HepG2 (cell line): ENCODE measurements around the gene TBX21. TPM values are rescaled to one million over a fixed set of nuclear protein-coding genes. Genes with fewer than 3 reads are reported as not detected.

Source experiments
- AKAP8 ChIP-seq: sonication (generic); formaldehyde crosslinking; IDR thresholded peaks from 2 replicates; pipeline ENCODE4 v1.5.1; 2020; ENCODE audit warnings: mild to moderate bottlenecking, missing genetic modification reagents
- AKNA ChIP-seq: sonication (generic); formaldehyde crosslinking; IDR thresholded peaks from 2 replicates; pipeline ENCODE4 v1.4.0; 2020; ENCODE audit warnings: missing genetic modification reagents, borderline replicate concordance
- HOXA7 ChIP-seq: sonication (generic); formaldehyde crosslinking; IDR thresholded peaks from 2 replicates; pipeline ENCODE4 v1.8.1; 2022; ENCODE audit warnings: mild to moderate bottlenecking, missing genetic modification reagents, moderate library complexity
- JARID2 ChIP-seq: sonication (generic); formaldehyde crosslinking; IDR thresholded peaks from 2 replicates; pipeline ENCODE4 v1.8.1; 2023; ENCODE audit warnings: missing genetic modification reagents, inconsistent platforms; ENCODE audit not compliant: insufficient replicate concordance
- KLF15 ChIP-seq: sonication (generic); formaldehyde crosslinking; IDR thresholded peaks from 2 replicates; pipeline ENCODE4 v1.8.1; 2023; ENCODE audit warnings: borderline replicate concordance, mild to moderate bottlenecking, inconsistent platforms, missing genetic modification reagents, mixed read lengths
- MYC ChIP-seq: sonication (generic); formaldehyde crosslinking; IDR thresholded peaks from 2 replicates; pipeline ENCODE4 v1.9.0; 2021; ENCODE audit warnings: missing genetic modification reagents, borderline replicate concordance
- MYNN ChIP-seq: sonication (generic); formaldehyde crosslinking; IDR thresholded peaks from 2 replicates; pipeline ENCODE4 v1.4.0; 2020; ENCODE audit warnings: mild to moderate bottlenecking, low read depth, missing genetic modification reagents
- NCOR1 ChIP-seq: fragments of 200-600 bp; sonication (generic); IDR thresholded peaks from 2 replicates; pipeline ENCODE4 v1.7.0; 2017; ENCODE audit warnings: antibody characterized with exemption, low read length, borderline replicate concordance
- RBFOX2 ChIP-seq: fragments of 200-400 bp; formaldehyde crosslinking; IDR thresholded peaks from 2 replicates; pipeline ENCODE4 v1.6.1; 2017; ENCODE audit warnings: low read depth, mild to moderate bottlenecking, low read length
- SMC3 ChIP-seq: IDR thresholded peaks from 2 replicates; pipeline ENCODE4 v1.6.1; 2011; ENCODE audit warnings: low read length, improper control_type of control experiment
- SP5 ChIP-seq: IDR thresholded peaks from 2 replicates; pipeline ENCODE4 v1.6.1; 2016; ENCODE audit warnings: low read depth, borderline replicate concordance
- TMF1 ChIP-seq: sonication (generic); formaldehyde crosslinking; IDR thresholded peaks from 2 replicates; pipeline ENCODE4 v1.8.1; 2022; ENCODE audit warnings: low read depth, missing genetic modification reagents
- XBP1 ChIP-seq: sonication (generic); formaldehyde crosslinking; IDR thresholded peaks from 2 replicates; pipeline ENCODE4 v1.5.0; 2020; ENCODE audit warnings: missing genetic modification reagents
- ZNF180 ChIP-seq: sonication (generic); formaldehyde crosslinking; IDR thresholded peaks from 2 replicates; pipeline ENCODE4 v1.4.0; 2020; ENCODE audit warnings: low read depth, missing genetic modification reagents, borderline replicate concordance
- ZNF652 ChIP-seq: IDR thresholded peaks from 2 replicates; pipeline ENCODE4 v1.6.1; 2016; ENCODE audit warnings: low read depth, borderline replicate concordance
- ZNF670 ChIP-seq: sonication (generic); formaldehyde crosslinking; IDR thresholded peaks from 2 replicates; pipeline ENCODE4 v1.8.0; 2022; ENCODE audit warnings: mild to moderate bottlenecking, missing genetic modification reagents, borderline replicate concordance
- ZNF75D ChIP-seq: sonication (generic); formaldehyde crosslinking; IDR thresholded peaks from 2 replicates; pipeline ENCODE4 v1.8.1; 2023; ENCODE audit warnings: missing genetic modification reagents, mild to moderate bottlenecking, borderline replicate concordance
- polyA plus RNA-seq, 8 experiments: library from polyadenylated mRNA; depleted of rRNA in 3 of 8; stranded (reverse) in 7 of 8; unstranded in 1 of 8; fragments of >200 nt; fragmentation: Illumina TruSeq in 4 of 8; extraction: Trizol in 4 of 8; gene quantifications; 2 replicates each; pipeline versions ENCODE4 v1.2.1 to v1.2.3, GENCODE V29; 2011 to 2016; ENCODE audit warnings: low read depth in 4 of 8, missing spikeins in 1 of 8, mixed read lengths in 1 of 8; ENCODE audit not compliant: insufficient read depth in 1 of 8
- total RNA-seq, 5 experiments: library from RNA; depleted of rRNA; stranded (reverse); fragments of >200 nt; fragmentation: Illumina TruSeq; extraction: Trizol; gene quantifications; 2 replicates each; pipeline ENCODE4 v1.2.3, GENCODE V29; 2016; ENCODE audit warnings: low read depth in 1 of 5
- TF ChIP-seq, protein P1 (sequence below): sonication (generic); formaldehyde crosslinking; IDR thresholded peaks from 2 replicates; pipeline ENCODE4 v1.8.0; 2022; ENCODE audit warnings: missing genetic modification reagents, mild to moderate bottlenecking, moderate library complexity, borderline replicate concordance

TBX21 gene
- total and polyA plus RNA-seq, 2 of the 13 experiments (the other 11 are each of a cell fraction or from before 2014, with no cell fraction given) = not detected

GRCh38 chr17:47694581-47695428 lies 38.2 kb upstream of the TBX21 start (continued):
- 0 out of 2 replicates have a peak, but pooled peaks have one; percentile 14 for TF ChIP-seq MYNN (CRISPR knock-in tag)
- peak; percentile 77 for TF ChIP-seq ZNF652 (CRISPR knock-in tag)
- TF ChIP-seq XBP1 (CRISPR knock-in tag) = no peak
- no peak for TF ChIP-seq HOXA7 (CRISPR knock-in tag)
- TF ChIP-seq MYC = no peak
- no peak for TF ChIP-seq AKNA (CRISPR knock-in tag)
- TF ChIP-seq RBFOX2 = peak; percentile 42; the same call in 1 of the 2 replicates
- no peak for TF ChIP-seq ZNF75D (CRISPR knock-in tag)
- no peak for TF ChIP-seq SMC3
- no peak for TF ChIP-seq SP5 (CRISPR knock-in tag)
- TF ChIP-seq AKAP8 (CRISPR knock-in tag) = 0 out of 2 replicates have a peak, but pooled peaks have one; percentile 39
- no peak for TF ChIP-seq ZNF180 (CRISPR knock-in tag)
- TF ChIP-seq TMF1 (CRISPR knock-in tag) = no peak
- no peak for TF ChIP-seq NCOR1
- no peak for TF ChIP-seq KLF15 (CRISPR knock-in tag)
- TF ChIP-seq, protein P1, sequence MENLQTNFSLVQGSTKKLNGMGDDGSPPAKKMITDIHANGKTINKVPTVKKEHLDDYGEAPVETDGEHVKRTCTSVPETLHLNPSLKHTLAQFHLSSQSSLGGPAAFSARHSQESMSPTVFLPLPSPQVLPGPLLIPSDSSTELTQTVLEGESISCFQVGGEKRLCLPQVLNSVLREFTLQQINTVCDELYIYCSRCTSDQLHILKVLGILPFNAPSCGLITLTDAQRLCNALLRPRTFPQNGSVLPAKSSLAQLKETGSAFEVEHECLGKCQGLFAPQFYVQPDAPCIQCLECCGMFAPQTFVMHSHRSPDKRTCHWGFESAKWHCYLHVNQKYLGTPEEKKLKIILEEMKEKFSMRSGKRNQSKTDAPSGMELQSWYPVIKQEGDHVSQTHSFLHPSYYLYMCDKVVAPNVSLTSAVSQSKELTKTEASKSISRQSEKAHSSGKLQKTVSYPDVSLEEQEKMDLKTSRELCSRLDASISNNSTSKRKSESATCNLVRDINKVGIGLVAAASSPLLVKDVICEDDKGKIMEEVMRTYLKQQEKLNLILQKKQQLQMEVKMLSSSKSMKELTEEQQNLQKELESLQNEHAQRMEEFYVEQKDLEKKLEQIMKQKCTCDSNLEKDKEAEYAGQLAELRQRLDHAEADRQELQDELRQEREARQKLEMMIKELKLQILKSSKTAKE (CRISPR knock-in tag) = no peak
- TF ChIP-seq JARID2 (CRISPR knock-in tag) = no peak
- no peak for TF ChIP-seq ZNF670 (CRISPR knock-in tag)
